ENCODE results near the gene SMAD5. TPM values are rescaled to one million over a fixed set of nuclear protein-coding genes. Genes with fewer than 3 reads are reported as not detected.

The SMAD5 gene
- total RNA-seq: 1 to 10 TPM in 1 of 2 experiments, under 1 TPM in 1; 0.50 to 1.2 TPM

- no peaks in the 10 kb centered on the region for H3K36me3 Mint-ChIP-seq (ENCODE audit: low read depth)
- peak within 1 kb of the TSS; percentile 68 for H3K4me3 Mint-ChIP-seq
- peak; percentile 36 for DNase-seq
- H3K4me1 Mint-ChIP-seq (ENCODE audit: low read depth): peaks cover 6% of the 10 kb centered on the region
- H3K27me3 Mint-ChIP-seq (ENCODE audit: low read depth): peaks cover 59% of the 10 kb centered on the region
- CTCF ChIA-PET: no interaction called here
- no peaks in the 10 kb centered on the region for H3K9me3 Mint-ChIP-seq
- H3K27ac Mint-ChIP-seq: no peak within 1 kb of the TSS
- intact Hi-C loops (cut with micrococcal nuclease): no loop called here
Observed at GRCh38 chr5:136132557-136133221, at the start of gene SMAD5. Gene SMAD5, plus strand, starts transcription at chr5:136132845. Its CDS starts 20,916 bp downstream, at chr5:136153761.

GRCh38 chr5:136084698-136085097, 47.9 kb upstream of the SMAD5 start:
- intact Hi-C loops (cut with micrococcal nuclease): loop anchor here (5.0 kb wide), 2 partner anchors 128 to 522 kb away; no protein-coding TSS in a partner anchor
- H3K9me3 Mint-ChIP-seq: no peaks in the 10 kb centered on the region

GRCh38 chr5:136086783-136087566, 45.7 kb upstream of the SMAD5 start:
- H3K4me1 Mint-ChIP-seq (ENCODE audit: low read depth): no peaks in the 10 kb centered on the region
- CTCF ChIA-PET: interaction anchor here (0.7 kb wide), 1 partner anchor 1001 kb away, joined by 3 read pairs; no protein-coding TSS in a partner anchor
- no peak overlapping the region for H3K27ac Mint-ChIP-seq
- no peaks in the 10 kb centered on the region for H3K9me3 Mint-ChIP-seq
- H3K4me3 Mint-ChIP-seq: no peak overlapping the region
- intact Hi-C loops (cut with micrococcal nuclease): no loop called here
- H3K27me3 Mint-ChIP-seq (ENCODE audit: low read depth): no peaks in the 10 kb centered on the region
- no peaks in the 10 kb centered on the region for H3K36me3 Mint-ChIP-seq (ENCODE audit: low read depth)
- DNase-seq: no peak

More at GRCh38 chr5:136084698-136085097, 47.9 kb upstream of the SMAD5 start:
- H3K27ac Mint-ChIP-seq: no peak overlapping the region
- H3K36me3 Mint-ChIP-seq (ENCODE audit: low read depth): no peaks in the 10 kb centered on the region
- H3K4me1 Mint-ChIP-seq (ENCODE audit: low read depth): peaks cover 2% of the 10 kb centered on the region
- DNase-seq: no peak
- CTCF ChIA-PET: interaction anchor here (0.6 to 1.8 kb wide), 3 partner anchors 10 to 90 kb away, joined by 3 to 4 read pairs (median 4); no protein-coding TSS in a partner anchor
- no peak overlapping the region for H3K4me3 Mint-ChIP-seq
- peaks cover 8% of the 10 kb centered on the region for H3K27me3 Mint-ChIP-seq (ENCODE audit: low read depth)

GRCh38 chr5:136087961-136088871, 44.4 kb upstream of the SMAD5 start:
- Mint-ChIP-seq H3K4me1 (ENCODE audit: low read depth) (no peaks in the 10 kb centered on the region), H3K27me3 (ENCODE audit: low read depth) (no peaks in the 10 kb centered on the region), H3K36me3 (ENCODE audit: low read depth) (no peaks in the 10 kb centered on the region), H3K9me3 (no peaks in the 10 kb centered on the region), H3K4me3 (no peak overlapping the region), H3K27ac (no peak overlapping the region)
- CTCF ChIA-PET: interaction anchor here (0.8 kb wide), 1 partner anchor 199 kb away, joined by 3 read pairs; no protein-coding TSS in a partner anchor
- intact Hi-C loops (cut with micrococcal nuclease): no loop called here
- DNase-seq: no peak

- intact Hi-C loops (cut with micrococcal nuclease): no loop called here
- DNase-seq: no peak
- Mint-ChIP-seq H3K27ac (no peak overlapping the region), H3K9me3 (no peaks in the 10 kb centered on the region), H3K4me1 (ENCODE audit: low read depth) (no peaks in the 10 kb centered on the region), H3K36me3 (ENCODE audit: low read depth) (no peaks in the 10 kb centered on the region), H3K4me3 (no peak overlapping the region), H3K27me3 (ENCODE audit: low read depth) (peaks cover 3% of the 10 kb centered on the region)
- CTCF ChIA-PET: no interaction called here
Observed at GRCh38 chr5:136089791-136090190, 42.9 kb upstream of the SMAD5 start.

GRCh38 chr5:136090319-136090718, 42.3 kb upstream of the SMAD5 start:
- intact Hi-C loops (cut with micrococcal nuclease): no loop called here

GRCh38 chr5:136094189-136094912, 38.3 kb upstream of the SMAD5 start:
- CTCF ChIA-PET: no interaction called here
- Mint-ChIP-seq H3K9me3 (no peaks in the 10 kb centered on the region), H3K4me3 (no peak overlapping the region), H3K27me3 (ENCODE audit: low read depth) (peaks cover 9% of the 10 kb centered on the region), H3K36me3 (ENCODE audit: low read depth) (no peaks in the 10 kb centered on the region), H3K4me1 (ENCODE audit: low read depth) (no peaks in the 10 kb centered on the region), H3K27ac (no peak overlapping the region)
- intact Hi-C loops (cut with micrococcal nuclease): no loop called here
- DNase-seq: no peak

More at GRCh38 chr5:136090319-136090718, 42.3 kb upstream of the SMAD5 start:
- no peak for DNase-seq
- H3K27me3 Mint-ChIP-seq (ENCODE audit: low read depth): peaks cover 3% of the 10 kb centered on the region
- no peaks in the 10 kb centered on the region for H3K9me3 Mint-ChIP-seq
- H3K4me1 Mint-ChIP-seq (ENCODE audit: low read depth): no peaks in the 10 kb centered on the region
- no peak overlapping the region for H3K4me3 Mint-ChIP-seq
- H3K27ac Mint-ChIP-seq: no peak overlapping the region
- H3K36me3 Mint-ChIP-seq (ENCODE audit: low read depth): no peaks in the 10 kb centered on the region
- CTCF ChIA-PET: no interaction called here

- intact Hi-C loops (cut with micrococcal nuclease): no loop called here
- DNase-seq: no peak
- no peak overlapping the region for H3K27ac Mint-ChIP-seq
- H3K9me3 Mint-ChIP-seq: no peaks in the 10 kb centered on the region
- H3K36me3 Mint-ChIP-seq (ENCODE audit: low read depth): no peaks in the 10 kb centered on the region
- H3K27me3 Mint-ChIP-seq (ENCODE audit: low read depth): peaks cover 9% of the 10 kb centered on the region
- H3K4me3 Mint-ChIP-seq: no peak overlapping the region
- H3K4me1 Mint-ChIP-seq (ENCODE audit: low read depth): no peaks in the 10 kb centered on the region
- CTCF ChIA-PET: no interaction called here
Observed at GRCh38 chr5:136094913-136095641, 37.6 kb upstream of the SMAD5 start.

GRCh38 chr5:136098176-136098575, 34.5 kb upstream of the SMAD5 start:
- intact Hi-C loops (cut with micrococcal nuclease): no loop called here
- DNase-seq: no peak
- H3K4me3 Mint-ChIP-seq: no peak overlapping the region
- no peaks in the 10 kb centered on the region for H3K4me1 Mint-ChIP-seq (ENCODE audit: low read depth)
- H3K27ac Mint-ChIP-seq: no peak overlapping the region
- peaks cover 9% of the 10 kb centered on the region for H3K27me3 Mint-ChIP-seq (ENCODE audit: low read depth)
- H3K36me3 Mint-ChIP-seq (ENCODE audit: low read depth): no peaks in the 10 kb centered on the region
- CTCF ChIA-PET: interaction anchor here (0.6 kb wide), 1 partner anchor 1625 kb away, joined by 4 read pairs; no protein-coding TSS in a partner anchor
- no peaks in the 10 kb centered on the region for H3K9me3 Mint-ChIP-seq

GRCh38 chr5:136099870-136100269, 32.8 kb upstream of the SMAD5 start:
- Mint-ChIP-seq H3K4me3 (no peak overlapping the region), H3K36me3 (ENCODE audit: low read depth) (no peaks in the 10 kb centered on the region), H3K27ac (no peak overlapping the region), H3K27me3 (ENCODE audit: low read depth) (peaks cover 5% of the 10 kb centered on the region), H3K4me1 (ENCODE audit: low read depth) (no peaks in the 10 kb centered on the region), H3K9me3 (no peaks in the 10 kb centered on the region)
- intact Hi-C loops (cut with micrococcal nuclease): no loop called here
- no peak for DNase-seq
- CTCF ChIA-PET: no interaction called here

- H3K4me3 Mint-ChIP-seq: no peak overlapping the region
- no peak for DNase-seq
- CTCF ChIA-PET: no interaction called here
Observed at GRCh38 chr5:136101884-136102283, 30.8 kb upstream of the SMAD5 start.

More at GRCh38 chr5:136101884-136102283, 30.8 kb upstream of the SMAD5 start:
- H3K9me3 Mint-ChIP-seq: no peaks in the 10 kb centered on the region
- intact Hi-C loops (cut with micrococcal nuclease): no loop called here
- no peaks in the 10 kb centered on the region for H3K4me1 Mint-ChIP-seq (ENCODE audit: low read depth)
- H3K27ac Mint-ChIP-seq: no peak overlapping the region
- H3K36me3 Mint-ChIP-seq (ENCODE audit: low read depth): no peaks in the 10 kb centered on the region
- peaks cover 2% of the 10 kb centered on the region for H3K27me3 Mint-ChIP-seq (ENCODE audit: low read depth)

Data from activated naive CD4-positive, alpha-beta T cell treated with anti-CD3 and anti-CD28 coated beads for 36 hours (primary cell).